Astrocyte (in vitro differentiated cells and primary cell): ENCODE results near the gene MAP3K3. TPM values are rescaled to one million over a fixed set of nuclear protein-coding genes. Genes with fewer than 3 reads are reported as not detected.

ENCODE experiments used
- DNase-seq: peaks from one replicate; pipeline ENCODE4 v3.0.0-alpha.2; 2010; ENCODE audit warnings: low read depth
- FAIRE-seq: peaks from 2 replicates; lab custom pipeline; 2011; peaks lifted over from hg19 to GRCh38; lab: Jason Lieb, UNC
- H2AFZ ChIP-seq: 2 replicates; pipeline ENCODE4 v1.6.0; 2012; ENCODE audit warnings: low read depth, low read length, inconsistent platforms
- H3K27ac ChIP-seq: 2 replicates; pipeline ENCODE4 v1.5.1; 2011; ENCODE audit warnings: low read depth, low read length, inconsistent platforms
- H3K27me3 ChIP-seq: 2 replicates; pipeline ENCODE4 v1.6.0; 2011; ENCODE audit warnings: low read length, inconsistent platforms; ENCODE audit not compliant: insufficient read depth
- H3K36me3 ChIP-seq: 2 replicates; pipeline ENCODE4 v1.5.1; 2011; ENCODE audit warnings: low read length, inconsistent platforms; ENCODE audit not compliant: insufficient read depth
- H3K4me1 ChIP-seq: 2 replicates; pipeline ENCODE4 v1.5.1; 2011; ENCODE audit warnings: low read length, inconsistent platforms; ENCODE audit not compliant: insufficient read depth
- H3K4me2 ChIP-seq: 2 replicates; pipeline ENCODE4 v1.6.0; 2012; ENCODE audit warnings: low read length, inconsistent platforms
- H3K4me3 ChIP-seq: 2 replicates; pipeline ENCODE4 v1.5.1; 2011; ENCODE audit warnings: low read depth, mild to moderate bottlenecking, low read length, inconsistent platforms; ENCODE audit not compliant: insufficient read depth
- H3K79me2 ChIP-seq: 2 replicates; pipeline ENCODE4 v1.6.0; 2012; ENCODE audit warnings: mild to moderate bottlenecking, low read length, inconsistent platforms; ENCODE audit not compliant: insufficient read depth
- H3K9ac ChIP-seq: 2 replicates; pipeline ENCODE4 v1.6.0; 2012; ENCODE audit warnings: mild to moderate bottlenecking, low read length, inconsistent platforms
- H3K9me3 ChIP-seq: 2 replicates; pipeline ENCODE4 v1.5.1; 2012; ENCODE audit warnings: low read depth, mild to moderate bottlenecking, low read length, inconsistent platforms; ENCODE audit not compliant: insufficient read depth
- H4K20me1 ChIP-seq: 2 replicates; pipeline ENCODE4 v1.6.0; 2012; ENCODE audit warnings: low read length, inconsistent platforms; ENCODE audit not compliant: insufficient read depth
- H3K27ac Mint-ChIP-seq: one replicate; pipeline ENCODE4 v1.8.0; 2021; ENCODE audit warnings: mild to moderate bottlenecking, mixed read lengths; ENCODE audit not compliant: unreplicated experiment
- H3K27me3 Mint-ChIP-seq: one replicate; pipeline ENCODE4 v1.8.0; 2021; ENCODE audit warnings: low read depth, mixed read lengths; ENCODE audit not compliant: unreplicated experiment
- H3K36me3 Mint-ChIP-seq: one replicate; pipeline ENCODE4 v1.8.0; 2021; ENCODE audit warnings: low read depth, mixed read lengths; ENCODE audit not compliant: unreplicated experiment
- H3K4me1 Mint-ChIP-seq: one replicate; pipeline ENCODE4 v1.8.0; 2021; ENCODE audit warnings: low read depth, mixed read lengths; ENCODE audit not compliant: unreplicated experiment
- H3K4me3 Mint-ChIP-seq: one replicate; pipeline ENCODE4 v1.8.0; 2021; ENCODE audit warnings: mild to moderate bottlenecking, moderate library complexity, mixed read lengths; ENCODE audit not compliant: unreplicated experiment
- H3K9me3 Mint-ChIP-seq: one replicate; pipeline ENCODE4 v1.8.0; 2021; ENCODE audit warnings: mild to moderate bottlenecking, mixed read lengths; ENCODE audit not compliant: unreplicated experiment
- CTCF ChIP-seq: IDR thresholded peaks from 2 replicates; pipeline ENCODE4 v1.5.1; 2011; ENCODE audit warnings: low read depth, mild to moderate bottlenecking, inconsistent platforms, low read length, moderate library complexity; ENCODE audit not compliant: insufficient read depth
- EZH2 ChIP-seq: IDR thresholded peaks from 2 replicates; pipeline ENCODE4 v1.6.1; 2012; ENCODE audit warnings: mild to moderate bottlenecking, low read length, inconsistent platforms; ENCODE audit not compliant: insufficient read depth
- total RNA-seq: library from RNA; stranded (reverse); gene quantifications from 2 replicates; pipeline ENCODE4 v1.2.1, GENCODE V29; 2021

MAP3K3 gene
- total RNA-seq, 1 donor from 2014 or later, result 30.5 TPM

GRCh38 chr17:63679214-63679613 lies 57.0 kb downstream of the MAP3K3 start:
- H3K79me2 ChIP-seq, result no peaks in the 10 kb centered on the region
- no peaks in the 10 kb centered on the region for H3K9me3 Mint-ChIP-seq
- no peak overlapping the region for H2AFZ ChIP-seq
- no peaks in the 10 kb centered on the region for H3K27me3 Mint-ChIP-seq
- no peak overlapping the region for H3K4me2 ChIP-seq
- H3K27me3 ChIP-seq, result no peaks in the 10 kb centered on the region
- H4K20me1 ChIP-seq, result peaks cover 18% of the 10 kb centered on the region
- peaks cover 29% of the 10 kb centered on the region for H3K36me3 Mint-ChIP-seq
- peaks cover 21% of the 10 kb centered on the region for H3K4me1 Mint-ChIP-seq
- no peak overlapping the region for H3K27ac ChIP-seq
- no peaks in the 10 kb centered on the region for H3K9me3 ChIP-seq
- H3K36me3 ChIP-seq, result peaks cover 10% of the 10 kb centered on the region
- H3K4me3 ChIP-seq, result no peak overlapping the region
- FAIRE-seq, result no peak
- no peak overlapping the region for H3K9ac ChIP-seq
- H3K27ac Mint-ChIP-seq, result no peak overlapping the region
- TF ChIP-seq CTCF, result no peak
- no peak for TF ChIP-seq EZH2
- H3K4me3 Mint-ChIP-seq, result no peak overlapping the region
- H3K4me1 ChIP-seq, result peaks cover 21% of the 10 kb centered on the region
- DNase-seq, result no peak

- no peak overlapping the region for H3K27ac Mint-ChIP-seq
- no peak overlapping the region for H3K4me2 ChIP-seq
- H3K36me3 Mint-ChIP-seq, result peaks cover 24% of the 10 kb centered on the region
- peaks cover 11% of the 10 kb centered on the region for H3K36me3 ChIP-seq
- no peak overlapping the region for H3K9ac ChIP-seq
- H3K9me3 ChIP-seq, result no peaks in the 10 kb centered on the region
- H3K9me3 Mint-ChIP-seq, result no peaks in the 10 kb centered on the region
- no peaks in the 10 kb centered on the region for H3K79me2 ChIP-seq
- H3K4me3 ChIP-seq, result no peak overlapping the region
- no peak overlapping the region for H3K4me3 Mint-ChIP-seq
- peaks cover 10% of the 10 kb centered on the region for H3K4me1 ChIP-seq
- no peak overlapping the region for H2AFZ ChIP-seq
- peaks cover 23% of the 10 kb centered on the region for H4K20me1 ChIP-seq
- H3K27me3 ChIP-seq, result no peaks in the 10 kb centered on the region
- H3K27ac ChIP-seq, result no peak overlapping the region
- H3K27me3 Mint-ChIP-seq, result no peaks in the 10 kb centered on the region
- TF ChIP-seq CTCF, result no peak
- TF ChIP-seq EZH2, result no peak
- FAIRE-seq (no peak), DNase-seq (no peak)
- H3K4me1 Mint-ChIP-seq, result peaks cover 11% of the 10 kb centered on the region
Measured at GRCh38 chr17:63680700-63681099, 58.5 kb downstream of the MAP3K3 start.

- FAIRE-seq (no peak), DNase-seq (no peak)
- H3K27ac Mint-ChIP-seq, result no peak overlapping the region
- no peak overlapping the region for H3K4me3 Mint-ChIP-seq
- H3K4me3 ChIP-seq, result no peak overlapping the region
- peaks cover 4% of the 10 kb centered on the region for H3K4me1 Mint-ChIP-seq
- H3K79me2 ChIP-seq, result no peaks in the 10 kb centered on the region
- H3K27ac ChIP-seq, result no peak overlapping the region
- no peaks in the 10 kb centered on the region for H3K9me3 ChIP-seq
- no peaks in the 10 kb centered on the region for H3K27me3 ChIP-seq
- no peak overlapping the region for H3K4me2 ChIP-seq
- TF ChIP-seq CTCF, result no peak
- TF ChIP-seq EZH2, result no peak
- no peaks in the 10 kb centered on the region for H3K27me3 Mint-ChIP-seq
- peaks cover 20% of the 10 kb centered on the region for H4K20me1 ChIP-seq
- H3K9me3 Mint-ChIP-seq, result no peaks in the 10 kb centered on the region
- no peak overlapping the region for H2AFZ ChIP-seq
- H3K36me3 ChIP-seq, result peaks cover 14% of the 10 kb centered on the region
- no peak overlapping the region for H3K9ac ChIP-seq
- H3K4me1 ChIP-seq, result peaks cover 1% of the 10 kb centered on the region
- peaks cover 24% of the 10 kb centered on the region for H3K36me3 Mint-ChIP-seq
Measured at GRCh38 chr17:63681530-63681929, 59.3 kb downstream of the MAP3K3 start.
